Esophagus (tissue), 2 donors: ENCODE measurements around the gene CNTN1. TPM values are rescaled to one million over a fixed set of nuclear protein-coding genes. Genes with fewer than 3 reads are reported as not detected.
"Not testable (repeated sequence)": the region's sequence is repeated elsewhere in the genome, so short reads cannot be mapped to it uniquely, and the experiment has no call there.

ENCODE experiments used
- H3K27ac ChIP-seq, 2 donors: one replicate each; pipeline ENCODE4 v1.5.1; 2013; ENCODE audit warnings: low read depth in 2 of 2, mild to moderate bottlenecking in 2 of 2, inconsistent platforms in 1 of 2, low read length in 1 of 2, moderate library complexity in 1 of 2
- H3K27me3 ChIP-seq, 2 donors: one replicate each; pipeline ENCODE4 v1.6.1; 2013; ENCODE audit warnings: low read length in 2 of 2, control low read depth in 1 of 2, mild to moderate bottlenecking in 1 of 2; ENCODE audit not compliant: insufficient read depth in 2 of 2, control insufficient read depth in 1 of 2
- H3K36me3 ChIP-seq, 2 donors: one replicate each; pipeline ENCODE4 v1.6.1; 2013; ENCODE audit warnings: low read length in 1 of 2; ENCODE audit not compliant: control insufficient read depth in 2 of 2, insufficient read depth in 2 of 2
- H3K4me1 ChIP-seq, 2 donors: one replicate each; pipeline ENCODE4 v1.6.1; 2013; ENCODE audit warnings: low read length in 1 of 2; ENCODE audit not compliant: control insufficient read depth in 2 of 2, insufficient read depth in 2 of 2
- H3K4me3 ChIP-seq, 2 donors: one replicate each; pipeline ENCODE4 v1.5.1; 2013; ENCODE audit warnings: low read length in 2 of 2, mild to moderate bottlenecking in 2 of 2, low read depth in 1 of 2, moderate library complexity in 1 of 2
- H3K9me3 ChIP-seq, 2 donors: one replicate each; pipeline ENCODE4 v1.6.1; 2013; ENCODE audit warnings: mild to moderate bottlenecking in 2 of 2, low read depth in 1 of 2, low read length in 1 of 2, moderate library complexity in 1 of 2; ENCODE audit not compliant: control insufficient read depth in 2 of 2, insufficient read depth in 1 of 2
- WGBS, 2 donors: extraction: QIAGEN DNeasy Blood & Tissue Kit; methylation state at CpG; one replicate each; pipeline ENCODE4 v1.1.7; 2013; 5-methylcytosine and 5-hydroxymethylcytosine counted together
- polyA plus RNA-seq, 2 donors: library from polyadenylated mRNA; stranded (reverse); fragments of 200-250 nt; gene quantifications; one replicate each; pipeline ENCODE4 v1.2.3, GENCODE V29; 2013
- donor health status: healthy with polysubstance abuse.
- donor health status: Bipolar disorder and iron deficiency.

CNTN1 gene
- polyA plus RNA-seq, 2 donors: 0.28 to 1.2 TPM

DNA sequence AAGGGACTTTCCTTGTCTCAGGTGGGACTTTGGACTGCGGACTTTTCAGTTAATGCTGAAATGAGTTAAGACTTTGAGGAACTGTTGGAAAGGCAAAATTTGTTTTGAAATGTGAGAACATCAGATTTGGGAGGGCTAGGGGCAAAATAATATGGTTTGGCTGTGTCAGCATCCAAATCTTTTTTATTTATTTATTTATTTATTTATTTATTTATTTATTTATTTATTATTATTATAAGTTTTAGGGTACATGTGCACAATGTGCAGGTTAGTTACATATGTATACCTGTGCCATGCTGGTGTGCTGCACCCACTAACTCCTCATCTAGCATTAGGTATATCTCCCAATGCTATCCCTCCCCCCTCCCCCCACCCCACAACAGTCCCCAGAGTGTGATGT is 389.0 kb downstream of the CNTN1 start:
- 0% methylated on average over 1 of the region's 1 CpG for WGBS, 2 donors
- not testable (repeated sequence) for H3K4me3 ChIP-seq, H3K36me3 ChIP-seq, H3K27ac ChIP-seq, H3K4me1 ChIP-seq, H3K27me3 ChIP-seq, H3K9me3 ChIP-seq

DNA sequence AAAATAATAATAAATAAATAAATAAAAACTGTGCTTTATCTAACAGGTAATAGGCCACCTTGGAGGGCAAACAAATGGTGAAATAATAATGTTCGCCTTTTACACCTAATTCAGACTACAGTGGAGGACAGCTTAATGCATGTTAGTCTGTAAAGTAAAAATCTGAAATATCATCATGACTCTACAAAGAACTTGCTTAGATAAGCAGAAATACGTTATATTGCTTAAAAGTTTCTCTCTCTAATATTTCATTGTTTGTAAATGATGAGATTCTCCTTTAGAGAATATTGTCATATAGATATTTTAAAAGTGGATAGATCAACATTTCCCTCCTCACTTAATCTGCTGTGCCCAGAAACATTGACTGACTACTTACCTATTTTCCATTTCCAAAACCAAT is 397.2 kb downstream of the CNTN1 start:
- H3K4me3 ChIP-seq: no peak overlapping the region
- no peak overlapping the region for H3K27ac ChIP-seq
- 73 to 79% methylated on average over 2 of the region's 2 CpGs for WGBS, 2 donors
- no peaks in the 10 kb centered on the region for H3K4me1 ChIP-seq
- H3K36me3 ChIP-seq: no peaks in the 10 kb centered on the region
- H3K9me3 ChIP-seq: no peaks in the 10 kb centered on the region
- no peaks in the 10 kb centered on the region for H3K27me3 ChIP-seq

DNA sequence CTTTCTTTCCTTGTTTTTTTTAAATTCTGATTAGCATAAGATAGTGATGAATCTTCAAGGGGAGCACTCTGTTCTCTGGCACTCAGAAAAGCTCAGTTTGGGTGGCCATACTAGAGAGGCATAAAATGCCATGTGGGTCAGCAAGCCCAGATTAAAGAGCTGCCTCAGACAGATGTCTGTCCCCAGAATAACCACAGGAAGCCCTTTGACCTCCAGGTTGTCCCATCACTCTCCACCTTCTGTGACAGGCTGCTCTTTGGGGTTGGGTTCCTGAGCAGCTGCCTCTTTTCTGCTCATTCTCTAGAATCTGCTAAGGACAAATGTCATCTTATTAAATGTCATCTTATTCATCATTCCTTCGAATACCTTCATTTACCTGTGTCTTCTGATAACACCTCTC is 399.9 kb downstream of the CNTN1 start:
- WGBS, 2 donors: 71 to 76% methylated on average over 1 of the region's 1 CpG
- no peaks in the 10 kb centered on the region for H3K36me3 ChIP-seq
- no peaks in the 10 kb centered on the region for H3K9me3 ChIP-seq
- no peaks in the 10 kb centered on the region for H3K27me3 ChIP-seq
- H3K4me1 ChIP-seq: no peaks in the 10 kb centered on the region
- no peak overlapping the region for H3K27ac ChIP-seq
- no peak overlapping the region for H3K4me3 ChIP-seq

DNA sequence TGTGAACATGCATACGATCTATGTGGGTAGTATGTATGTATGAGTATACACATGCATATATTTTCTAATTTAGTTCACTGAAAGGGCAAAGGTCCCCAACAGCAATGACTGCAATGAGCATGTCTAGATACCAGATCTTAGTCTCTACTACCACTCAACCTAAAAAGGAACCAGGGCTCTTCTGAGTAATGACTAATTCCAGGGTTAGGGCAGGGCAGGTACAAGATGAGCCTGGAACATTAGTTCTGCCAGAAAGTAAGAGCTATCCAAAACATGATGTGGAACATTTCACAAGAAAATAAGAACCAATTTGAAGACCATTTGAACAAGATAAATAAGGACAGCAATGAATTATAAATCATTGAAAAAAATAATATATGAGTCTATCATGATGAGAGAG is 404.6 kb downstream of the CNTN1 start:
- Histone ChIP-seq H3K9me3 (no peaks in the 10 kb centered on the region), H3K27ac (no peak overlapping the region), H3K4me1 (no peaks in the 10 kb centered on the region), H3K27me3 (no peaks in the 10 kb centered on the region), H3K4me3 (no peak overlapping the region), H3K36me3 (no peaks in the 10 kb centered on the region)
- WGBS, 2 donors: 78 to 96% methylated on average over 1 of the region's 1 CpG

DNA sequence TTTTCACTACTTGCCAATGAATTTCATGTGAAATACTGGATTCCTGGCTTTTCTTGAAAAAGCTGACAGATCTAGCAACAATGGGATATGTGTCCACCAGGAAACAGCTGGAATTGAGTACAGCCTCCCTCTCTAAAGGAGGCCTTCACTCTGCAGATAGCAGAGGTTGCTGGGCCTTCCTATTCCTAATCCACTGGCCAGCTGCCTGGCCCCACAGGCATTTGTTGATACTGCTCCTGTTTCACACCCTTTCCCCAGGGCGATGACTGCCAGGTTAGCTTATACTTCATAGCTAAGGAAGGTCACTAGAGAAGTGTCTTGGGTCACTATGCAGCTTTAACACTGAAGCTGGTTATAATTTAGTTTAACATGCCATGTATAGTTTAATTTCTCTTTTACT is 408.3 kb downstream of the CNTN1 start:
- Histone ChIP-seq H3K36me3 (no peaks in the 10 kb centered on the region), H3K27me3 (no peaks in the 10 kb centered on the region), H3K9me3 (no peaks in the 10 kb centered on the region), H3K4me3 (no peak overlapping the region), H3K27ac (no peak overlapping the region), H3K4me1 (no peaks in the 10 kb centered on the region)
- WGBS, 2 donors: 65 to 70% methylated on average over 1 of the region's 1 CpG

DNA sequence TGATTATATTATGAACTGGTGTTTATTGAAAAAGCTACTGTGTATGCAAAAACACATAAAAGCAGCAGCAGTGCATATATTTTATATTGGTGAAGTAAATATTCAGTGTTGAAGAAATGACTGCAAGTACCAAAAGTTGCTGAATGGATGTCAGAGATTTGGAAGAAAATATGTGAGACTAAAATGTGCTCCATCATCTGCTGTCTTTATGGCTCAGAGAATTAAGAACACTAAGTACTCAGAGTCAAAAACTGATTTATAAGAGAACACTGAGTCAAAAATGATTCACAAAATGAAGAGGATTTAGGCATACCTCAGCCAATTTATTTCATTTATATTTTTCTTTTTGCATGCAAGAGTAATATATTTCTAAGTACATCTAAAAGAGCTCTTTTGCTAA is 409.6 kb downstream of the CNTN1 start:
- Histone ChIP-seq H3K27me3 (no peaks in the 10 kb centered on the region), H3K4me1 (no peaks in the 10 kb centered on the region), H3K36me3 (no peaks in the 10 kb centered on the region), H3K27ac (no peak overlapping the region), H3K4me3 (no peak overlapping the region), H3K9me3 (no peaks in the 10 kb centered on the region)

DNA sequence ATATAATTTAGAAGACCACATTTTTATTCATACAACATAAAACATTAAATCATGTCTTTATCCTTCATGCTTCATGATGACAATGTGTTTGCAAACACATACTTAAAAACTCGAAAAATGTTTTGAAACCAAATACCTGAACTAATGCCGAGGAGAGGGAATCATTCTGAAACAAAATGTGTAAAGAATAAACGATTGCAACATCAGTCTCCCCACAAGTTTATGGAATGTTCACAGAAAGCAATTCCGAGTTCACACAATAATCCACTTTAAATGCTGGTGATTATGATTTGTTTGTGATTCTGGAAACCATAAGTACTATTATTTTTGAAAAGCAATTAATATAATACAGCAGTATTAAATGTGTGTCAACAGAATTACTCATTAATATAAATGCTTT is 411.4 kb downstream of the CNTN1 start:
- H3K4me3 ChIP-seq: no peak overlapping the region
- no peaks in the 10 kb centered on the region for H3K4me1 ChIP-seq
- WGBS, 2 donors: 38 to 48% methylated on average over 4 of the region's 4 CpGs
- no peak overlapping the region for H3K27ac ChIP-seq
- H3K9me3 ChIP-seq: no peaks in the 10 kb centered on the region
- no peaks in the 10 kb centered on the region for H3K27me3 ChIP-seq
- no peaks in the 10 kb centered on the region for H3K36me3 ChIP-seq

DNA sequence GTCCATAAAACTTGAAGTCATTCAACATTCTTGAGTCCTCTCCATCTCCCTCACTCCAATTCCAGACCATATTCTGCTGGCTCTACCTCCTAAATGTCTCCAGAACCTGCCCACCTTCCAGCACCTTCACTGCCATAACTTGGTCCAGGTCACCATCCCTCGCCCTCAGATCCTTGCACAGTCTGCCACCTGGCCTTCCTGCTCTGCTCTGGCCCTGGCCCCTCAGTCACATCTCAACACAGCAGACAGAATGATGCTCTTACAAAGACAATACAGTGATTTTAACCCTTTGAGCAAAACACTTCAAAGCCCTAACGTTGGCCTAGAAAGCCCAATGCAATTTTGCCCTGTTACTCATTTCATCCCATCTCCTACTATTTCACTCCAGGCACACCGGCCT is 414.1 kb downstream of the CNTN1 start:
- no peaks in the 10 kb centered on the region for H3K36me3 ChIP-seq
- WGBS, 2 donors: 87% methylated on average over 3 of the region's 3 CpGs
- H3K27ac ChIP-seq: no peak overlapping the region
- no peaks in the 10 kb centered on the region for H3K4me1 ChIP-seq
- H3K4me3 ChIP-seq: no peak overlapping the region
- no peaks in the 10 kb centered on the region for H3K9me3 ChIP-seq
- H3K27me3 ChIP-seq: no peaks in the 10 kb centered on the region

DNA sequence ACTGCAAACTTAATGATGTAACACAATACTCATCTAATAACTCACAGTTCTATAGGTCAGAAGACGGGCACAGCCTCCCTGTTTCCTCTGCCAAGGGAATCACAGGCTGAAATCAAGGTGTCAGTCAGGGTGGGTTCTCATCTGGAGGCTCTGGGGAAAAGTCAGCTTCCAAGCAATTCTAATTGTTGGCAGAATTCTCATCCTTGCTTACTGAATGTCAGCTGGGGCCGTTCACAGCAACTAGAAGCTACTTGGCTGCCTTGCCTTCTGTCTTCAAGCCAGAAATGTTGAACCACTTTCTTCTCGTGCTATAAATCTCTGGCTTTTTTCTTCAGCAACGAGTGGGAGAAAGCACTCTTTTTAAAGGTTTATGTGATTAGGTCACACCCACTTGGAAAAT is 415.8 kb downstream of the CNTN1 start:
- H3K4me1 ChIP-seq: no peaks in the 10 kb centered on the region
- H3K9me3 ChIP-seq: no peaks in the 10 kb centered on the region
- H3K27me3 ChIP-seq: no peaks in the 10 kb centered on the region
- WGBS, 2 donors: 21 to 25% methylated on average over 4 of the region's 4 CpGs
- H3K36me3 ChIP-seq: no peaks in the 10 kb centered on the region
- H3K4me3 ChIP-seq: no peak overlapping the region
- no peak overlapping the region for H3K27ac ChIP-seq

DNA sequence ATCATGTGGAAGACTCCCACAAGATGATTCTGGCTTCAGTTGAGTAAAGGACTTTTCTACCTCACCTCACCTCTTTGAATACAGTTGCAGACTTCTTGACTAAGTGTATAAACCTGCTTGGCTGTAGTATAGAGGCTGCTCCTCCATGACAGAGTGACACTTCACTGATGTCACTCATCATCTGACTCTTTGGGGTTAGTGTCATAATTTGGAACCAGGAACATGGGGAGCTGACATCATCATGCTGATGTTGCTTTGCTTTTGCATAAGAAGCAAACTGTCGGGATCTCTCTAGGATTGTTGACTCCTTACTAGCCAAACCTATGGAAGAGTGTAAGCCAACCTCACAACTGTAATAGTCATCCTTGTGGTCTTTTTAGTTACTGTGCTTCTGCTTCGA is 420.7 kb downstream of the CNTN1 start:
- no peaks in the 10 kb centered on the region for H3K9me3 ChIP-seq
- H3K27ac ChIP-seq: no peak overlapping the region
- H3K4me3 ChIP-seq: no peak overlapping the region
- H3K36me3 ChIP-seq: no peaks in the 10 kb centered on the region
- H3K4me1 ChIP-seq: no peaks in the 10 kb centered on the region
- WGBS, 2 donors: 58 to 60% methylated on average over 2 of the region's 2 CpGs
- no peaks in the 10 kb centered on the region for H3K27me3 ChIP-seq
